Astrocyte (in vitro differentiated cells and primary cell): Measurements from ENCODE around the gene ANXA10. TPM values are rescaled to one million over a fixed set of nuclear protein-coding genes. Genes with fewer than 3 reads are reported as not detected.
"Not testable (repeated sequence)": the region's sequence is repeated elsewhere in the genome, so short reads cannot be mapped to it uniquely, and the experiment has no call there.

Experiments
- DNase-seq: peaks from one replicate; pipeline ENCODE4 v3.0.0-alpha.2; 2010; ENCODE audit warnings: low read depth
- FAIRE-seq: peaks from 2 replicates; lab custom pipeline; 2011; peaks lifted over from hg19 to GRCh38; lab: Jason Lieb, UNC
- H2AFZ ChIP-seq: 2 replicates; pipeline ENCODE4 v1.6.0; 2012; ENCODE audit warnings: low read depth, low read length, inconsistent platforms
- H3K27ac ChIP-seq: 2 replicates; pipeline ENCODE4 v1.5.1; 2011; ENCODE audit warnings: low read depth, low read length, inconsistent platforms
- H3K27me3 ChIP-seq: 2 replicates; pipeline ENCODE4 v1.6.0; 2011; ENCODE audit warnings: low read length, inconsistent platforms; ENCODE audit not compliant: insufficient read depth
- H3K36me3 ChIP-seq: 2 replicates; pipeline ENCODE4 v1.5.1; 2011; ENCODE audit warnings: low read length, inconsistent platforms; ENCODE audit not compliant: insufficient read depth
- H3K4me1 ChIP-seq: 2 replicates; pipeline ENCODE4 v1.5.1; 2011; ENCODE audit warnings: low read length, inconsistent platforms; ENCODE audit not compliant: insufficient read depth
- H3K4me2 ChIP-seq: 2 replicates; pipeline ENCODE4 v1.6.0; 2012; ENCODE audit warnings: low read length, inconsistent platforms
- H3K4me3 ChIP-seq: 2 replicates; pipeline ENCODE4 v1.5.1; 2011; ENCODE audit warnings: low read depth, mild to moderate bottlenecking, low read length, inconsistent platforms; ENCODE audit not compliant: insufficient read depth
- H3K79me2 ChIP-seq: 2 replicates; pipeline ENCODE4 v1.6.0; 2012; ENCODE audit warnings: mild to moderate bottlenecking, low read length, inconsistent platforms; ENCODE audit not compliant: insufficient read depth
- H3K9ac ChIP-seq: 2 replicates; pipeline ENCODE4 v1.6.0; 2012; ENCODE audit warnings: mild to moderate bottlenecking, low read length, inconsistent platforms
- H3K9me3 ChIP-seq: 2 replicates; pipeline ENCODE4 v1.5.1; 2012; ENCODE audit warnings: low read depth, mild to moderate bottlenecking, low read length, inconsistent platforms; ENCODE audit not compliant: insufficient read depth
- H4K20me1 ChIP-seq: 2 replicates; pipeline ENCODE4 v1.6.0; 2012; ENCODE audit warnings: low read length, inconsistent platforms; ENCODE audit not compliant: insufficient read depth
- H3K27ac Mint-ChIP-seq: one replicate; pipeline ENCODE4 v1.8.0; 2021; ENCODE audit warnings: mild to moderate bottlenecking, mixed read lengths; ENCODE audit not compliant: unreplicated experiment
- H3K27me3 Mint-ChIP-seq: one replicate; pipeline ENCODE4 v1.8.0; 2021; ENCODE audit warnings: low read depth, mixed read lengths; ENCODE audit not compliant: unreplicated experiment
- H3K36me3 Mint-ChIP-seq: one replicate; pipeline ENCODE4 v1.8.0; 2021; ENCODE audit warnings: low read depth, mixed read lengths; ENCODE audit not compliant: unreplicated experiment
- H3K4me1 Mint-ChIP-seq: one replicate; pipeline ENCODE4 v1.8.0; 2021; ENCODE audit warnings: low read depth, mixed read lengths; ENCODE audit not compliant: unreplicated experiment
- H3K4me3 Mint-ChIP-seq: one replicate; pipeline ENCODE4 v1.8.0; 2021; ENCODE audit warnings: mild to moderate bottlenecking, moderate library complexity, mixed read lengths; ENCODE audit not compliant: unreplicated experiment
- H3K9me3 Mint-ChIP-seq: one replicate; pipeline ENCODE4 v1.8.0; 2021; ENCODE audit warnings: mild to moderate bottlenecking, mixed read lengths; ENCODE audit not compliant: unreplicated experiment
- EZH2 ChIP-seq: IDR thresholded peaks from 2 replicates; pipeline ENCODE4 v1.6.1; 2012; ENCODE audit warnings: mild to moderate bottlenecking, low read length, inconsistent platforms; ENCODE audit not compliant: insufficient read depth
- total RNA-seq: library from RNA; stranded (reverse); gene quantifications from 2 replicates; pipeline ENCODE4 v1.2.1, GENCODE V29; 2021
- TF ChIP-seq, protein P1 (sequence below): IDR thresholded peaks from 2 replicates; pipeline ENCODE4 v1.5.1; 2011; ENCODE audit warnings: low read depth, mild to moderate bottlenecking, inconsistent platforms, low read length, moderate library complexity; ENCODE audit not compliant: insufficient read depth

Gene ANXA10
- total RNA-seq, 1 donor from 2014 or later, result not detected

DNA sequence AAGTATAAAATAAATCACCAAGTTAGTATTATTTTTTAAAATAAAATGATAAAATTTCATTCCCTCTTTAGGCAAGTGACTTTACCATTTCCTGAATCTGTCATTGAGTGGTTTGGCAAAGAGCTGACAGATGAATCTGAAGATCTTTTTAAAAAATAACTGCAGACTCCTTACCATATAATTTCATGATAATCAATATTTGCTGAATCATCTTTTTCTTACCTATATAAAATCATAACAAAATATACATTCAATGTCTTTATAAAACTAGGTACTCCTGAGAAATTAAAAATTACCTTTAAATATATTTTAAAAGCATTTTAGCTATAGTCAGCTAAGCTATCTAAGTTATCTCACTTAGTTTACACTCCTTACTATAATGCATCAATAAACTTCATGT, 17.2 kb downstream of the ANXA10 start:
- no peak for TF ChIP-seq EZH2
- TF ChIP-seq, protein P1, sequence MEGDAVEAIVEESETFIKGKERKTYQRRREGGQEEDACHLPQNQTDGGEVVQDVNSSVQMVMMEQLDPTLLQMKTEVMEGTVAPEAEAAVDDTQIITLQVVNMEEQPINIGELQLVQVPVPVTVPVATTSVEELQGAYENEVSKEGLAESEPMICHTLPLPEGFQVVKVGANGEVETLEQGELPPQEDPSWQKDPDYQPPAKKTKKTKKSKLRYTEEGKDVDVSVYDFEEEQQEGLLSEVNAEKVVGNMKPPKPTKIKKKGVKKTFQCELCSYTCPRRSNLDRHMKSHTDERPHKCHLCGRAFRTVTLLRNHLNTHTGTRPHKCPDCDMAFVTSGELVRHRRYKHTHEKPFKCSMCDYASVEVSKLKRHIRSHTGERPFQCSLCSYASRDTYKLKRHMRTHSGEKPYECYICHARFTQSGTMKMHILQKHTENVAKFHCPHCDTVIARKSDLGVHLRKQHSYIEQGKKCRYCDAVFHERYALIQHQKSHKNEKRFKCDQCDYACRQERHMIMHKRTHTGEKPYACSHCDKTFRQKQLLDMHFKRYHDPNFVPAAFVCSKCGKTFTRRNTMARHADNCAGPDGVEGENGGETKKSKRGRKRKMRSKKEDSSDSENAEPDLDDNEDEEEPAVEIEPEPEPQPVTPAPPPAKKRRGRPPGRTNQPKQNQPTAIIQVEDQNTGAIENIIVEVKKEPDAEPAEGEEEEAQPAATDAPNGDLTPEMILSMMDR, result no peak
- DNase-seq (no peak), FAIRE-seq (no peak)
- Histone ChIP-seq H3K4me1 (no peaks in the 10 kb centered on the region), H3K36me3 (no peaks in the 10 kb centered on the region), H3K27me3 (no peaks in the 10 kb centered on the region), H3K4me2 (no peak overlapping the region), H3K27ac (no peak overlapping the region), H2AFZ (no peak overlapping the region), H3K9me3 (no peaks in the 10 kb centered on the region), H3K4me3 (no peak overlapping the region), H4K20me1 (no peaks in the 10 kb centered on the region), H3K79me2 (no peaks in the 10 kb centered on the region), H3K9ac (no peak overlapping the region)
- Mint-ChIP-seq H3K36me3 (no peaks in the 10 kb centered on the region), H3K27ac (no peak overlapping the region), H3K4me1 (peaks cover 5% of the 10 kb centered on the region), H3K9me3 (no peaks in the 10 kb centered on the region), H3K27me3 (no peaks in the 10 kb centered on the region), H3K4me3 (no peak overlapping the region)

GRCh38 chr4:168113059-168113458, 20.7 kb downstream of the ANXA10 start:
- not testable (repeated sequence) for H3K79me2 ChIP-seq, H3K4me3 ChIP-seq, H3K9me3 ChIP-seq, H3K27ac ChIP-seq, H2AFZ ChIP-seq, FAIRE-seq, H3K9ac ChIP-seq, H3K4me1 Mint-ChIP-seq, H3K9me3 Mint-ChIP-seq, H3K4me3 Mint-ChIP-seq, H3K4me2 ChIP-seq, H3K27me3 ChIP-seq, H3K36me3 Mint-ChIP-seq, DNase-seq, H3K36me3 ChIP-seq, H3K4me1 ChIP-seq, H4K20me1 ChIP-seq, H3K27me3 Mint-ChIP-seq, H3K27ac Mint-ChIP-seq

- no peaks in the 10 kb centered on the region for H3K4me1 ChIP-seq
- H3K36me3 ChIP-seq, result no peaks in the 10 kb centered on the region
- H3K27me3 ChIP-seq, result no peaks in the 10 kb centered on the region
- no peak overlapping the region for H3K9ac ChIP-seq
- Mint-ChIP-seq H3K36me3 (no peaks in the 10 kb centered on the region), H3K4me3 (no peak overlapping the region), H3K9me3 (peaks cover 2% of the 10 kb centered on the region), H3K27me3 (no peaks in the 10 kb centered on the region), H3K27ac (no peak overlapping the region), H3K4me1 (no peaks in the 10 kb centered on the region)
- no peaks in the 10 kb centered on the region for H3K9me3 ChIP-seq
- no peak overlapping the region for H3K27ac ChIP-seq
- no peak overlapping the region for H3K4me2 ChIP-seq
- H4K20me1 ChIP-seq, result no peaks in the 10 kb centered on the region
- no peak for TF ChIP-seq EZH2
- TF ChIP-seq, protein P1, result no peak
- H2AFZ ChIP-seq, result no peak overlapping the region
- H3K79me2 ChIP-seq, result no peaks in the 10 kb centered on the region
- no peak for DNase-seq
- FAIRE-seq, result no peak
- no peak overlapping the region for H3K4me3 ChIP-seq
Observed at GRCh38 chr4:168118116-168118655, 25.8 kb downstream of the ANXA10 start.
